CD14-positive monocyte (primary cell): ENCODE results near the gene WWTR1. TPM values are rescaled to one million over a fixed set of nuclear protein-coding genes. Genes with fewer than 3 reads are reported as not detected.
A peak's percentile ranks its signal among the peaks of the same experiment; 100 is the strongest.

Source experiments
- DNase-seq, 3 donors: peaks; one replicate each; pipeline ENCODE4 v3.0.0-alpha.2; 2011 to 2022
- H2AFZ ChIP-seq: 2 replicates; pipeline ENCODE4 v1.6.0; 2012; ENCODE audit warnings: mild to moderate bottlenecking, low read depth, low read length, inconsistent platforms; ENCODE audit not compliant: insufficient read depth, poor library complexity, severe bottlenecking
- H3K27ac ChIP-seq, 2 donors: 1 replicate in 1 of 2; 2 replicates in 1 of 2; pipeline ENCODE4 v1.5.1; 2012 to 2013; ENCODE audit warnings: low read length in 2 of 2, control low read depth in 1 of 2, inconsistent platforms in 1 of 2, low read depth in 1 of 2, mild to moderate bottlenecking in 1 of 2
- H3K27me3 ChIP-seq, 2 donors: one replicate each; pipeline versions ENCODE4 v1.6.0 to v1.6.1; 2011 to 2013; ENCODE audit warnings: low read length in 2 of 2; ENCODE audit not compliant: control insufficient read depth in 2 of 2, insufficient read depth in 2 of 2
- H3K36me3 ChIP-seq, 2 donors: replicated peaks in 1 of 2; 1 replicate in 1 of 2; 2 replicates in 1 of 2; pipeline versions ENCODE4 v1.5.1 to v1.6.1; 2012 to 2013; ENCODE audit warnings: low read length in 2 of 2, control low read depth in 1 of 2, inconsistent platforms in 1 of 2, mild to moderate bottlenecking in 1 of 2; ENCODE audit not compliant: insufficient read depth in 2 of 2, control insufficient read depth in 1 of 2
- H3K4me1 ChIP-seq, 2 donors: 1 replicate in 1 of 2; 2 replicates in 1 of 2; pipeline versions ENCODE4 v1.5.1 to v1.6.1; 2012 to 2013; ENCODE audit warnings: low read length in 2 of 2, control low read depth in 1 of 2, inconsistent platforms in 1 of 2, mild to moderate bottlenecking in 1 of 2, moderate library complexity in 1 of 2; ENCODE audit not compliant: insufficient read depth in 2 of 2, control insufficient read depth in 1 of 2
- H3K4me2 ChIP-seq: replicated peaks from 2 replicates; pipeline ENCODE3; 2012; ENCODE audit warnings: low read length, moderate library complexity, mild to moderate bottlenecking; ENCODE audit not compliant: poor library complexity, severe bottlenecking; ENCODE audit errors: extremely low read depth
- H3K4me3 ChIP-seq, 3 experiments: fragments of 200-600 bp in 1 of 3; sonication (generic) in 1 of 3; replicated peaks in 1 of 3; 1 replicate in 2 of 3; 2 replicates in 1 of 3; pipeline ENCODE4 v1.5.1; 2011 to 2013; ENCODE audit warnings: low read length in 3 of 3, mild to moderate bottlenecking in 3 of 3, control low read depth in 2 of 3, low read depth in 2 of 3, inconsistent platforms in 1 of 3, moderate library complexity in 1 of 3
- H3K79me2 ChIP-seq: 2 replicates; pipeline ENCODE4 v1.6.0; 2012; ENCODE audit warnings: mild to moderate bottlenecking, control low read depth, inconsistent platforms, low read length, moderate library complexity; ENCODE audit not compliant: insufficient read depth
- H3K9ac ChIP-seq: 2 replicates; pipeline ENCODE4 v1.6.0; 2017; ENCODE audit warnings: low read length, mild to moderate bottlenecking; ENCODE audit not compliant: insufficient read depth, poor library complexity, severe bottlenecking
- H3K9me3 ChIP-seq, 2 donors: replicated peaks in 1 of 2; 1 replicate in 1 of 2; 2 replicates in 1 of 2; pipeline versions ENCODE4 v1.5.1 to v1.6.1; 2012 to 2013; ENCODE audit warnings: low read length in 2 of 2, control low read depth in 1 of 2; ENCODE audit not compliant: control insufficient read depth in 1 of 2, insufficient read depth in 1 of 2
- H4K20me1 ChIP-seq: 2 replicates; pipeline ENCODE4 v1.6.0; 2012; ENCODE audit warnings: mild to moderate bottlenecking, low read length, control low read depth, moderate library complexity; ENCODE audit not compliant: insufficient read depth
- H3K27ac Mint-ChIP-seq, 7 donors: one replicate each; pipeline ENCODE4 v1.8.0; 2020; ENCODE audit warnings: mild to moderate bottlenecking in 7 of 7, mixed read lengths in 7 of 7, moderate library complexity in 6 of 7, inconsistent platforms in 2 of 7
- H3K27me3 Mint-ChIP-seq, 3 donors: one replicate each; pipeline ENCODE4 v1.8.0; 2021 to 2022; ENCODE audit warnings: low read depth in 3 of 3, mild to moderate bottlenecking in 3 of 3, mixed read lengths in 3 of 3, moderate library complexity in 3 of 3, inconsistent platforms in 1 of 3
- H3K36me3 Mint-ChIP-seq, 2 donors: one replicate each; pipeline ENCODE4 v1.8.0; 2020; ENCODE audit warnings: mixed read lengths in 2 of 2, inconsistent platforms in 1 of 2, mild to moderate bottlenecking in 1 of 2
- H3K4me1 Mint-ChIP-seq: one replicate; pipeline ENCODE4 v1.8.0; 2020; ENCODE audit warnings: mild to moderate bottlenecking, mixed read lengths
- H3K4me3 Mint-ChIP-seq, 2 donors: one replicate each; pipeline ENCODE4 v1.8.0; 2020; ENCODE audit warnings: mild to moderate bottlenecking in 2 of 2, mixed read lengths in 2 of 2, moderate library complexity in 1 of 2
- H3K9me3 Mint-ChIP-seq, 7 donors: one replicate each; pipeline ENCODE4 v1.8.0; 2020 to 2022; ENCODE audit warnings: mixed read lengths in 7 of 7, mild to moderate bottlenecking in 6 of 7, moderate library complexity in 6 of 7, inconsistent platforms in 2 of 7
- CTCF ChIP-seq: fragments of 200-600 bp; IDR thresholded peaks from one replicate; pipeline ENCODE4 v1.8.0; 2022; ENCODE audit warnings: antibody characterized with exemption, mild to moderate bottlenecking
- WGBS: methylation state at CpG from one replicate; pipeline ENCODE4 v1.1.5; 2013; ENCODE audit warnings: missing lambda C conversion rate; ENCODE audit not compliant: insufficient coverage; 5-methylcytosine and 5-hydroxymethylcytosine counted together
- intact Hi-C, 2 donors: fragments of 100-400 bp; cut with micrococcal nuclease; formaldehyde crosslinking; loops; one replicate each; pipeline versions ENCODE4 v1.15.0 to v1.15.1; 2023
- polyA plus RNA-seq, 3 donors: library from polyadenylated mRNA; depleted of rRNA in 1 of 3; unstranded in 2 of 3; stranded (reverse) in 1 of 3; fragments of 300-500 nt in 2 of 3; fragments of >200 nt in 1 of 3; fragmentation: Illumina TruSeq in 2 of 3; gene quantifications; 1 replicate in 2 of 3; 2 replicates in 1 of 3; pipeline ENCODE4 v1.2.3, GENCODE V29; 2012 to 2021

Gene WWTR1
- polyA plus RNA-seq, 3 donors, result not detected

- Histone ChIP-seq H2AFZ (no peak overlapping the region), H3K9me3 (no peaks in the 10 kb centered on the region), H3K79me2 (no peaks in the 10 kb centered on the region), H3K9ac (no peak overlapping the region), H3K27ac (no peak overlapping the region), H3K36me3 (no peaks in the 10 kb centered on the region), H3K4me3 (no peak overlapping the region), H3K27me3 (peaks cover 25 to 52% of the 10 kb centered on the region in 2 donors), H4K20me1 (no peaks in the 10 kb centered on the region), H3K4me2 (no peak overlapping the region), H3K4me1 (no peaks in the 10 kb centered on the region)
- Mint-ChIP-seq H3K27ac (no peak overlapping the region), H3K4me1 (no peaks in the 10 kb centered on the region), H3K36me3 (no peaks in the 10 kb centered on the region), H3K4me3 (no peak overlapping the region), H3K9me3 (peaks cover 0 to 3% (median 0%) of the 10 kb centered on the region in 7 donors), H3K27me3 (peaks cover 37 to 69% (median 47%) of the 10 kb centered on the region in 3 donors)
- TF ChIP-seq CTCF, result no peak
- intact Hi-C loops, result no loop called here
- WGBS, result 100% methylated on average over 1 of the region's 2 CpGs
- no peak for DNase-seq
These were observed 9.8 kb upstream of the WWTR1 start for GRCh38 chr3:149667576-149667975.

- no peaks in the 10 kb centered on the region for H3K79me2 ChIP-seq
- H3K27me3 ChIP-seq, result peaks cover 44 to 60% of the 10 kb centered on the region in 2 donors
- no peak overlapping the region for H3K9ac ChIP-seq
- no peaks in the 10 kb centered on the region for H3K36me3 ChIP-seq
- H3K27ac ChIP-seq, result no peak overlapping the region
- H3K9me3 ChIP-seq, result peaks cover 0 to 5% of the 10 kb centered on the region in 2 donors
- peaks cover 0 to 10% (median under 1%) of the 10 kb centered on the region in 7 donors for H3K9me3 Mint-ChIP-seq
- H3K4me2 ChIP-seq, result no peak overlapping the region
- WGBS, result 100% methylated on average over 1 of the region's 1 CpG
- intact Hi-C loops, result no loop called here
- peak overlapping the region in 2 of 7 donors; percentile 10 to 20 for H3K27ac Mint-ChIP-seq
- peaks cover 0 to under 1% of the 10 kb centered on the region in 2 donors for H3K4me1 ChIP-seq
- TF ChIP-seq CTCF, result no peak
- H3K4me1 Mint-ChIP-seq, result peaks cover 3% of the 10 kb centered on the region
- H3K4me3 Mint-ChIP-seq, result no peak overlapping the region
- H2AFZ ChIP-seq, result no peak overlapping the region
- DNase-seq, result no peak
- peaks cover 56 to 83% (median 74%) of the 10 kb centered on the region in 3 donors for H3K27me3 Mint-ChIP-seq
- H4K20me1 ChIP-seq, result no peaks in the 10 kb centered on the region
- H3K36me3 Mint-ChIP-seq, result no peaks in the 10 kb centered on the region
- no peak overlapping the region for H3K4me3 ChIP-seq
These were observed 6.1 kb upstream of the WWTR1 start for GRCh38 chr3:149663966-149664365.
